Activated CD8-positive, alpha-beta memory T cell treated with anti-CD3 and anti-CD28 coated beads, Interleukin-2, amount 50 U/mL, for 4 hours (primary cell): ENCODE data around the gene SKOR1.

Experiments
- DNase-seq: peaks from one replicate; pipeline ENCODE4 v3.0.0-alpha.2; 2020

SKOR1 gene

GRCh38 chr15:67819636-67820035, 5.7 kb upstream of the SKOR1 start:
- DNase-seq, result no peak

DNA sequence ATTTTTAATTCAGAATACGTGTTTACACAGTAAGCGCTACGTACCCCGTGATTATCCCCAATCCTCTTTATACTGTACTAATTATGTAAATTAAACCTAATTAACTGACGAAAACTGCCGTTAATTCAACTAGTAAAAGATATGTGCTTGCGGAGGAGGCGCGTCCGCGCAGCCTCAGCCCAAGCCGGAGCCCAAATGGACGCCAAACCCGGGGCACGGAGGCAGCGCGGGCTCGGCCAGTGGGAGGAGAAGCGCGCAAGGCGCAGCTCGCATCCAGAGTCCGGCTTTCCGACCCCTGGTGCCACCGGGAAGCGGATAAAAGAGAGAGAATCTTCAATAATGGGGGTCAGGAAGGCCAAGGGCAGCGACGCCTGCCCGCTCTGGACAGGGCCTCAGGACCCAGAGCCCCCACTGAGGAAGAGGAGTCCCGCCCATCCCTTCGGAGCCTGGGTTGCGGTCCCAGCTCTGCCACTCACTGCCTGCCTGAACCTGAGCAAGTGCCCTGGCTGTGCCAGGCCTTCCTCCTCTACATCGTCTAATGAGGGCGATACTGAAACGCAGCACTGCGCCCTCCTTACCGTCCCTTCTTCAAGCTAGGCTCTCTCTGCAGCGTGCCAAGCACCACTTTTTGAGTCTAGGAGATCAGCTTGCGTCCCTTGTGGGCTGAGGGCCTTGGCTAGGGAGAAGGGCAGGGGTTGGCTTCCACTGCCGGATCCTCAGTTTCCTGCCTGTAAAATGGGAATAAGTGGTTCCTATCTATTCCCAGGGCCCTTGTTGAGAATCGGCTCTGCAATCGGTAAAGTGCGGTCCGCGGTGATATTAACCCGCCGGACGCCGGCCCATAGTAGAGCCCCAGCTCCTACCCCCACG, 5.0 kb upstream of the SKOR1 start:
- no peak for DNase-seq

DNA sequence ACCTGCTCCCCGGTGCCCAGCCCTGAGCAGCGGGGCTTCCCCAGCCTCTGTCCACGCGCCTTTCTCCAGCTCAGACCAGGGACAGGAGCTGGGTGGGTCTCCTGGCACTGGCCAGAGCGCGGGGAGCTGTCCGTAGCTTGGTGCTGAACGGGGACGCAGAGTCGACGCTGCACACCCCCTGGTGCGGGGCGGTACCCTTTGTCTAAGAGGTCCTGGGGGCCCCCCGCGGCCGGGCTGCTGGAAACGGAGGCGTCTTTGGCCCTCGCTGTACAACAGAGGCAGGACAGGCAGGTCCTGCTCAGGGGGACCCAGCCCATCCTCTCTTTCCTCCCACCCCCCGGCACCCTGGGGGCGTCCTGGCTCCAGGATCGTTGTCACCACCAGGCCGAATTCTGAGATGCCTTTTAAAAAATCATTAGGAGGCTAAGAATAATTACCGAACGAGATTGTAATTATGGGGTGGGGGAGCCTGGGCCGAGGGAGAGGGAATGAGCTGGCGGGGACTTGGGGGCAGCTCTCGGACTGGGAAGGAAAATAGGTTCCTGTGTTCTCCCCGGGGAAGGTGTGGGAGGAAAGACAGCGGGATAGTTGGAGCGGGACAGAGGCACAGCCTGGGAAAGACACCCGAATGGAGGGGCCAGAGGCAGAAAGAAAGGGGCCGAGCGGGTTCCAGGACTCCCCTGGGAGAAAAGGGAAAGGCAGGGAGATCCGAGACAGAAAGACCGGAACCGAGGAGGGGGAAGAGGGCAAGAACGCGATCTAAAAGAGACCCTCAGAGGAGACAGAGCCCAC, 4.1 kb upstream of the SKOR1 start:
- DNase-seq, result no peak

GRCh38 chr15:67821784-67822440, 3.4 kb upstream of the SKOR1 start:
- DNase-seq, result no peak

DNA sequence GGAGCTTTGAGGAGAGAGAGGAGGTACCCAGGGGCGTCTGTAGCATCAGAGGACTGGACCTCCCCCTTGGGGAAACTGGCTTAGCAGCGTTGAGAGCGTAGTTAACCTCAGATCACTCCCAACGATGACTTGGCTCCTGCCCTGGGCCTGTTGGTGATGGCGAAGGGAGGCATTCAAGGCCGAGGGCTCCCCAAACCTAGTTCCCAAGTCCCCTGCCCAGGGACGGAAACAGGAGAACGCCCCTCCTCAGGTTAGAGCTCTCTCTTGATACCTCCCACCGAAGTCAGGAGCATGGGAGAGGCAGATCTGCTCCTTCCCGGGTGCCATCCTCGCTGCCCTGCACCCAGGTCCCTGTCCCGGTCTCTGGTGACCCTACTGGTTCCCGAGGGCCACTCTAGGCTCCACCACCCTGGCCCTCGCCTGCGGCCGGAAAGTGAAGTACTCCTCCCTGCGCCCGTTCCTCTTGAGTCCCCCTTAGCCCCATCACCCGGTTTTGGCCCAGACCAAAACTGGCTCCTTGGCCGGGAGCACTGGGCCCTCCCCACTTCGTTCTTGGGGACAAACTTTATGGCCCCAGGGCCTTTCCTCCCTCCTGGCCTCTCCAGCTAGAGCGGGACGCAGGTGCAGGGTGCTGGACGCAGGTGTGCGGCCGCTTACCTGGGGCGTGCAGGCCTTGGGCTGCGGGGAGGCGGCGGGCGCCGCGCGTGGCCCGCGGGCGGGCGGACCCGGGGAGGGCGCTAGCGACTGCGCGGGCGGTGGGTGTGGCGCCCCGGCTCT, 2.6 kb upstream of the SKOR1 start:
- DNase-seq, result no peak

GRCh38 chr15:67823314-67824196, 1.8 kb upstream of the SKOR1 start:
- DNase-seq, result no peak

DNA sequence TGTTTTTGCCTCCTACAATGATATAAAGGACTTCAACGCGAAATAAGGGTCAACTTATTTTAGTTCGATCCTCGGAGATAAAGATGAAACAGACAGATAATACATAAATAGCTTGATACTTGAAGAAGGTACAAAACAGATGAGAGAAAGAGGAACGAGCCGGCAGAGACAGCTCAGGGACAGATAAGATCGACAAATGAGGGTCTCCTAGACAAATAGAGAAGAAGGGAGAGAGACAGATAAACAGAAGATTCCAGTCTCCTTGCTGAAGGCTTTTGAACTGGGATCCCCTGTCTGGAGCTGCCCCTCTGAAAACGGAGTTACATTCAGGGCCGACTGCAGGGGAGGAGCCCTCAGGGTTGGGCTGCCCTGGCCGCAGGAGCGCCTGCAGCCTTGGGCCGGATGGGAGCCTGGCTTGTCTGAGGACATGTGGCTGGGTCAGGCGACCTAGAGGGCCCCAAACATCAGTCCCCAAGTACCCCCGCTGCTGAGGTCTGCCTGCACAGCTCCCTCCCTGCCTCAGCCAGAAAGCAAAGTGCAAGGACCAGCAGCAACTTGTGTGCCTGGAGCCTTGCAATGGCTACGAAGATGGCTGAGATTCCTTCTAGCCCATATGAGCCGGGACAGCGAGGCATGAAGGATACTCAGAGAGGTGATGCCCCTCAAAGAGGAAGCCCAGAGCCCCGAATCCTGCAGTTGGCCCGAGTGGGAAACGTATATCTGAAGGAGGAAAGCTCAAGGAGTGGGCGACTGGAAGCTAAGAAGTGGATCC, 926 bp upstream of the SKOR1 start:
- DNase-seq, result no peak

DNA sequence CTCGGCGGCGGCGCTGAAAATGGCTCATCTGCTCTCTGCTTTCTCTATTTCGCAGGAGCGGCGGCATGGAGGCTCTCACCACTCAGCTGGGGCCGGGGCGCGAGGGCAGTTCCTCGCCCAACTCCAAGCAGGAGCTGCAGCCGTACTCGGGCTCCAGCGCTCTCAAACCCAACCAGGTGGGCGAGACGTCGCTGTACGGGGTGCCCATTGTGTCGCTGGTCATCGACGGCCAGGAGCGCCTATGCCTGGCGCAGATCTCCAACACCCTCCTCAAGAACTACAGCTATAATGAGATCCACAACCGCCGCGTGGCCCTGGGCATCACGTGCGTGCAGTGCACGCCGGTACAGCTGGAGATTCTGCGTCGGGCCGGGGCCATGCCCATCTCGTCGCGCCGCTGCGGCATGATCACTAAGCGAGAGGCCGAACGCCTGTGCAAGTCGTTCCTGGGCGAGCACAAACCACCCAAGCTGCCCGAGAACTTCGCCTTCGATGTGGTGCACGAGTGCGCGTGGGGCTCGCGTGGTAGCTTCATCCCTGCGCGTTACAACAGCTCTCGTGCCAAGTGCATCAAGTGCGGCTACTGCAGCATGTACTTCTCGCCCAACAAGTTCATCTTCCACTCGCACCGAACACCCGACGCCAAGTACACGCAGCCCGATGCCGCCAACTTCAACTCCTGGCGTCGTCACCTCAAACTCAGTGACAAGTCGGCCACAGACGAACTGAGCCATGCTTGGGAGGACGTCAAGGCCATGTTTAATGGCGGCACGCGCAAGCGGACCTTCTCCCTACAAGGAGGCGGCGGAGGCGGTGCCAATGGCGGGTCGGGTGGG, 790 bp downstream of the SKOR1 start:
- no peak for DNase-seq

- DNase-seq, result no peak
Measured at GRCh38 chr15:67826717-67827561, 1.6 kb downstream of the SKOR1 start.

DNA sequence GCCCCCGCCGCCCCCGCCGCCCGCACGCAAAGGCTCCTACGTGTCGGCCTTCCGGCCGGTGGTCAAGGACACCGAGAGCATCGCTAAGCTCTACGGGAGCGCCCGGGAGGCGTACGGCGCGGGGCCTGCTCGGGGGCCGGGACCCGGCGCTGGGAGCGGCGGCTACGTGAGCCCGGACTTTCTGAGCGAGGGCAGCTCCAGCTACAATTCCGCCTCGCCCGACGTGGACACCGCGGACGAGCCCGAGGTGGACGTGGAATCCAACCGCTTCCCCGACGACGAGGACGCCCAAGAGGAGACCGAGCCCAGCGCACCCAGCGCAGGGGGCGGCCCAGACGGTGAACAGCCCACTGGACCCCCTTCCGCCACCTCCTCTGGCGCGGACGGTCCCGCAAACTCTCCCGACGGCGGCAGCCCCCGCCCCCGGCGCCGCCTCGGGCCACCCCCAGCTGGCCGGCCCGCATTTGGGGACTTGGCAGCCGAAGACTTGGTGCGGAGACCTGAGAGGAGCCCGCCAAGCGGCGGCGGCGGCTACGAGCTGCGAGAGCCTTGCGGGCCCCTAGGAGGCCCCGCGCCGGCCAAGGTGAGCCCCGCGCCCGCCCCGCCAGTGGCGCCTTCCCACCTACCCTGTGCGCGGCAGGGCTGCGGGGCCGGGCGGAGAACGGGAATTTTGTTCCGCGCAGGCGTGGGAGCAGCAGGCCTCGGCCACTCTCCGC, 2.4 kb downstream of the SKOR1 start:
- no peak for DNase-seq

- DNase-seq, result no peak
Measured at GRCh38 chr15:67828278-67828968, 3.1 kb downstream of the SKOR1 start.

DNA sequence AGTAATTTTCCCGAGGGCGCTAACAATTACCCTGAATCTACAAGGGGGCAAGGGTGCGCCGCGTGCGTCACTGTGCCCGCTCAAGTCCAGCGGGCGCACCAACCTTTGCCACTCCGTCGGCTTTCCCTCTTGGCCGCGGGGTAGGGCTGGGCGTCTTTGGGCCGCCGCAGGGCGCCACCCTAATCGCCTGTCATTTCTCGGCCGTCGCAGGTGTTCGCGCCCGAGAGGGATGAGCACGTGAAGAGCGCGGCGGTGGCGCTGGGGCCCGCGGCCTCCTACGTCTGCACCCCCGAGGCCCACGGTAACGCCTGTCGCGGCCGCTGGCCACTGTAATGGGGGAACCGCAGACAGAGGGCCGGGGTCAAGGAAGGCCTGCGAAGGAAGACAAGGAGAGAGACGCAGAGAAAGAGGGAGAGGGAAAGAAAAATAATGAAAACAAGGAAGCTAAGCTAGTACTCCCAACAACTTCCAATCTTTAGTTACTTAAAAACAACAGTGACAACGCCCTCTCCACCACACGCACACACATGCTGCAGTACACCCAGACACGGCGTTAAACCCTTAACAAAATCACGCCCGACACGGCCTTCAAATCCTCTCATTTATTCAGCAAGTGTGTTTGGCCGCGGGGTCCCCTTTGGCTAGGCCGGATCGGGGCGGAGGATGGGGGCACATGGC, 3.8 kb downstream of the SKOR1 start:
- DNase-seq, result no peak

DNA sequence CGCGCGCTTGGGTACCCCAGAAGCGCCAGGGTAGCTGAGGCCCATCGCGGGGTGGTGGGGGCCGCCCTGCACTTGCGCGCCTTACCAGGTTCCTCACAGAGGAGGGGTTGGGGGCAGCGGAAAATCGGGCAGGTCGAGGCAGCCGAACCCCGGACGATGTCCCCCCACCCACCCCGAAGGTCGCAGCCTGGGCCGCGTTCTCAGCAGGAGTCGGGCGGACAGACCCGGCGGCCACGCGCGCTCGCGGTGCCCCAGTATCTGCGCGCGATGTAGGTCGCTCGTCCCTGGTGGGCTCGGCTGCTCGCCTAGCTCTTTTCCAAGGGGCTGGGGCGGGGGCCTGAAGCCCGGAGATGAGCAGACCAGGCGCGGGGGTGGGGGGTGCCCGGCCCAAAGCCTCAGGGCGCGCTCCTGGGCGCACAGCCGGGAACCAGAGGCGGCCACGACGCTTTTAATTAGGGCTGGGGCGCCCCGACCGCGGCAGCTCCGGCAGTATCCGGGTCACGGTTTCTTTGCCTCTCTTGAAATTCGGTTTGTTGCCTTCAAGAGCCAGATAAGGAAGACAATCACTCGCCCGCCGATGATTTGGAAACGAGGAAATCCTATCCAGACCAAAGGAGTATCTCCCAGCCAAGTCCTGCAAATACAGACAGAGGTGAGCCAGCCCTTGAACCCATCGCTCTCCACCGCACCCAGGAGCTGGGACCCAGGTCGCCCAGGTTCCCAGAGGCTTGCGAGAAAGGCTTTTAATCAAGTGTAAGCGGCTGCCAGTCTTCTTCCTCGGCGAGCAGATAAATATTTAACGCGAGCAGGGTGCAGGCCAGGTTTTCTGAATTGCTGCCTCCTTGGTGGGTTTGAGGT, 4.6 kb downstream of the SKOR1 start:
- DNase-seq, result no peak

GRCh38 chr15:67831363-67831762, 6.1 kb downstream of the SKOR1 start:
- no peak for DNase-seq

GRCh38 chr15:67832031-67832551, 6.8 kb downstream of the SKOR1 start:
- DNase-seq, result no peak
